GM21360 (cell line): ENCODE measurements around the gene HOXA13.

ENCODE experiments used
- ATAC-seq: cut with Tn5 transposase; IDR thresholded peaks from one replicate; pipeline ENCODE4 v1.9.1; 2021; ENCODE audit warnings: mild to moderate bottlenecking, moderate library complexity; ENCODE audit not compliant: unreplicated experiment

HOXA13 gene

GRCh38 chr7:27237735-27238334, 37.9 kb upstream of the HOXA13 start:
- ATAC-seq, result no peak

- ATAC-seq, result no peak
Observed at GRCh38 chr7:27235387-27236311, 35.8 kb upstream of the HOXA13 start.

GRCh38 chr7:27229448-27229847, 29.6 kb upstream of the HOXA13 start:
- no peak for ATAC-seq

GRCh38 chr7:27224983-27225934, 25.4 kb upstream of the HOXA13 start:
- ATAC-seq, result no peak

- ATAC-seq, result no peak
Observed at GRCh38 chr7:27223941-27224575, 24.2 kb upstream of the HOXA13 start.

- ATAC-seq, result no peak
Observed at GRCh38 chr7:27221201-27221797, 21.4 kb upstream of the HOXA13 start.

GRCh38 chr7:27220440-27220955, 20.6 kb upstream of the HOXA13 start:
- ATAC-seq, result no peak

GRCh38 chr7:27219821-27220220, 19.9 kb upstream of the HOXA13 start:
- ATAC-seq, result no peak

- no peak for ATAC-seq
Observed at GRCh38 chr7:27217951-27218350, 18.1 kb upstream of the HOXA13 start.

GRCh38 chr7:27215356-27215755, 15.5 kb upstream of the HOXA13 start:
- no peak for ATAC-seq

GRCh38 chr7:27214239-27214950, 14.5 kb upstream of the HOXA13 start:
- no peak for ATAC-seq

- no peak for ATAC-seq
Observed at GRCh38 chr7:27213433-27214238, 13.7 kb upstream of the HOXA13 start.

GRCh38 chr7:27212497-27213432, 12.9 kb upstream of the HOXA13 start:
- ATAC-seq, result no peak

GRCh38 chr7:27211764-27212204, 11.9 kb upstream of the HOXA13 start:
- no peak for ATAC-seq

GRCh38 chr7:27211084-27211446, 11.2 kb upstream of the HOXA13 start:
- no peak for ATAC-seq

- ATAC-seq, result no peak
Observed at GRCh38 chr7:27210441-27211083, 10.7 kb upstream of the HOXA13 start.

- ATAC-seq, result no peak
Observed at GRCh38 chr7:27209933-27210440, 10.1 kb upstream of the HOXA13 start.
